D721Med (cell line): Measurements from ENCODE around the gene CYP17A1.
A peak's percentile ranks its signal among the peaks of the same experiment; 100 is the strongest.
"Not testable (repeated sequence)": the region's sequence is repeated elsewhere in the genome, so short reads cannot be mapped to it uniquely, and the experiment has no call there.

Experiments used
- DNase-seq: peaks from one replicate; pipeline ENCODE4 v3.0.0; 2011; ENCODE audit warnings: low spot score; ENCODE audit not compliant: insufficient read length
- FAIRE-seq: peaks from 2 replicates; lab custom pipeline; 2011; peaks lifted over from hg19 to GRCh38; lab: Jason Lieb, UNC
- TF ChIP-seq, protein P1 (sequence below): IDR thresholded peaks from 2 replicates; pipeline ENCODE4 v1.5.1; 2012; ENCODE audit warnings: mild to moderate bottlenecking, control low read depth; ENCODE audit not compliant: insufficient read depth; ENCODE audit errors: missing control alignments

CYP17A1 gene

DNA sequence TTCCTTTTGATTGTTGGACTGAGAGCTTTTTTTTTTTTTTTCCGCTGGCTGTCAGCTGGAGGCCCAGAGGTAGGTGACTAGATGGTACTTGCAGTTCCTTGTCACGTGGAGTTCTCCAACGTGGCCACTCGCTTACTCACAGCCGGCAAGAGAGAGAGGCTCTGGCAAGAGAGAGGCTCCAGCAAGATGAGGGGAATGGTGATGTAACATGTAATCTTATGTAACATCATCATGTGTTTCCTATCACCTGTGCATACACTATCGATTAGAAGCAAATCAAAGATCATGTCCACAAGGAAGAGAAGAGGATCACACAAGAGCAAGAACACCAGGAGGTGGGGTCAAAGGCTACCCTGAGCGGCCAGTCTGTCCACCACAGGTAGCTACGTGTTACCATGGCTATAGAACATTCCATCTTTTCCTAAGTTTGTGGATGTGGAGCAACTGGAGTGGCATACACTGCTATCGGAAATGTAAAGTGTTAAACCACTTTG is 12.9 kb upstream of the CYP17A1 start:
- DNase-seq (no peak), FAIRE-seq (no peak)
- TF ChIP-seq, protein P1, sequence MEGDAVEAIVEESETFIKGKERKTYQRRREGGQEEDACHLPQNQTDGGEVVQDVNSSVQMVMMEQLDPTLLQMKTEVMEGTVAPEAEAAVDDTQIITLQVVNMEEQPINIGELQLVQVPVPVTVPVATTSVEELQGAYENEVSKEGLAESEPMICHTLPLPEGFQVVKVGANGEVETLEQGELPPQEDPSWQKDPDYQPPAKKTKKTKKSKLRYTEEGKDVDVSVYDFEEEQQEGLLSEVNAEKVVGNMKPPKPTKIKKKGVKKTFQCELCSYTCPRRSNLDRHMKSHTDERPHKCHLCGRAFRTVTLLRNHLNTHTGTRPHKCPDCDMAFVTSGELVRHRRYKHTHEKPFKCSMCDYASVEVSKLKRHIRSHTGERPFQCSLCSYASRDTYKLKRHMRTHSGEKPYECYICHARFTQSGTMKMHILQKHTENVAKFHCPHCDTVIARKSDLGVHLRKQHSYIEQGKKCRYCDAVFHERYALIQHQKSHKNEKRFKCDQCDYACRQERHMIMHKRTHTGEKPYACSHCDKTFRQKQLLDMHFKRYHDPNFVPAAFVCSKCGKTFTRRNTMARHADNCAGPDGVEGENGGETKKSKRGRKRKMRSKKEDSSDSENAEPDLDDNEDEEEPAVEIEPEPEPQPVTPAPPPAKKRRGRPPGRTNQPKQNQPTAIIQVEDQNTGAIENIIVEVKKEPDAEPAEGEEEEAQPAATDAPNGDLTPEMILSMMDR, result no peak

DNA sequence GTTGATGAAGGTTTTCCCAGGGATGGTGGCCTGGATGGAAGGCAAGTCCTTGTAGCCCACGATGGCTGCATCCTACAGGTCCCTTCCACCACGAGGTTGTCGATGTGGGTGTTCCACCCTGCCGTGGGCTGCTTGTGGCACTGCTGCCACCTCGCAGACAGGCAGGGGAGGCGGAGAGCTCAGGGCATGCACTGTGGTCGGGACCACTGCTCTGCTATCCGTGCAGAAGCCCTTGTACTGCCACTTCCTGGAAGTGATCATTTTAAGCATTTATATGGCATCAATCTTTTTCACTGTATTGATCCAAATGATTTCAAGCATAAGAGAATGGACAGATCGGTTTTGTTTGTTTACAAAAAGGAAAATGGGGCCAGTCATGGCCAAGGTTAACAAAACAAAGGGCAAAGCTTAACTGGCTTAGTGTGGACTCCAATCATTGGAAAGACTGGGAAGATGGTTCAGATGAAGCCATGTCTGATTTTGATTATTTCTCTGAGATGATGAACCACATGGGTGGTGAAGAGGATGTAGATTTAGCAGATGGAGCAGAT is 8.2 kb upstream of the CYP17A1 start:
- no peak for FAIRE-seq
- DNase-seq, result no peak
- TF ChIP-seq, protein P1, result no peak

DNA sequence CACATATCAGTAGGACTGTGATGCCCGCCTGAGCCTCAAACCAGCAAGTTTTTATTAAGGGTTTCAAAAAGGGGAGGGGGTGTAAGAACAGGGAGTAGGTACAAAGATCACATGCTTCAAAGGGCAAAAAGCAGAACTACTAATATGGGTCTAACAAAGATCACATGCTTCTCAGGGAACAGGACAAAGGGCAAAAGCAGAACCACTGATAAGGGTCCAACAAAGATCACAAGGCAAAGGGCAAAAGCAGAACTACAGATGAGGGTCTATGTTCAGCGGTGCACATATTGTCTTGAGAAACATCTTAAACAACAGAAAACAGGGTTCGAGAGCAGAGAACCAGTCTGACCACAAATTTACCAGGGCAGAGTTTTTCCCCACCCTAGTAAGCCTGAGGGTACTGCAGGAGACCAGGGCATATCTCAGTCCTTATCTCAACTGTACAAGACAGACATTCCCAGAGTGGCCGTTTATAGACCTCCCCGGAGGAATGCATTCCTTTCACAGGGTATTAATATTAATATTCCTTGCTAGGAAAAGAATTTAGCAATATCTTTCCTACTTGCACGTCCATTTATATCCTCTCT is 7.1 kb upstream of the CYP17A1 start:
- not testable (repeated sequence) for FAIRE-seq, DNase-seq

DNA sequence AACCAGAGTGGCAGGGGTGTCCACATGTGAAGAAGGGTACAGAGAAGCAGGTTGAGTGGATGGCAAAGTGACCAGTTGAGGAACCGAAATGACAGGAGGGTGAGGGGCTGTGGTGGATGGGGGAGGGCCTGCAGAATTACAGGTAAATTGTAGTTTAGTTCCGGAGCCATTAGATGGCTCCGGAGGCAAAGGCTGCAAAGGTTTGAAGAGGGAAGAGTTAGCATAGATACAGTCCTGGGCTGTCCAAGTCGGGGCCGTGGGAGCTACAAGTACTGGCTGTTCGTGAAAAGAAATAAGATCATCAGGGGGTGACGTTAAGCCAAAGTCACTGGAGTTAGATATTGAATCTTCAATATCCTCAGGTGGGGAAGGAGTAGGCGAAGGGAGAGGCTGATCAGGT is 5.9 kb upstream of the CYP17A1 start:
- DNase-seq, FAIRE-seq: not testable (repeated sequence)

DNA sequence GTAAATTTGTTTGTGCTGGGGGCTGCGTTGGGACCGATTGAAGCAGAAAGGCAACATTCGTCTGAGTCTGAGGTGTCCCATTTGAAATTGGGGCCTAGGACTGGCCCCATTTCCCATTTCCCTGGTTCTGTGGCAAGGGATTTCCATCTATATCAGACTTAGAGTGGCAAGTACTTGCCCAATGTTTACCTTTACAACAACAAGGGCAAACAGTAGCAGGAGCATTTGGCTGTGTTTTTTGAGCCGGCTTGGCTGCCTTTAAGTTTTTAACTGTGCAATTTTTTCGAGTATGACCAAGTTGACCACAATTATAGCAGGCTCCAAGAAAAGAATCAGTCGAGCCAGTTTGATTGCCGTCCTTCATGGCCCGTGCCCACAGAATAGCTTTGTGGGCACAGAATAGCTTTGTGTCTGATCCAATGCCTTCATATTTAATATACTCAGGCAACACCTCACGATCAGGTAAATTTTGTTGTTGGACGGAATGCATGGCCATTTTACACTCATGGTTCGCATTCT is 4.7 kb upstream of the CYP17A1 start:
- TF ChIP-seq, protein P1, result no peak
- DNase-seq (no peak), FAIRE-seq (no peak)

DNA sequence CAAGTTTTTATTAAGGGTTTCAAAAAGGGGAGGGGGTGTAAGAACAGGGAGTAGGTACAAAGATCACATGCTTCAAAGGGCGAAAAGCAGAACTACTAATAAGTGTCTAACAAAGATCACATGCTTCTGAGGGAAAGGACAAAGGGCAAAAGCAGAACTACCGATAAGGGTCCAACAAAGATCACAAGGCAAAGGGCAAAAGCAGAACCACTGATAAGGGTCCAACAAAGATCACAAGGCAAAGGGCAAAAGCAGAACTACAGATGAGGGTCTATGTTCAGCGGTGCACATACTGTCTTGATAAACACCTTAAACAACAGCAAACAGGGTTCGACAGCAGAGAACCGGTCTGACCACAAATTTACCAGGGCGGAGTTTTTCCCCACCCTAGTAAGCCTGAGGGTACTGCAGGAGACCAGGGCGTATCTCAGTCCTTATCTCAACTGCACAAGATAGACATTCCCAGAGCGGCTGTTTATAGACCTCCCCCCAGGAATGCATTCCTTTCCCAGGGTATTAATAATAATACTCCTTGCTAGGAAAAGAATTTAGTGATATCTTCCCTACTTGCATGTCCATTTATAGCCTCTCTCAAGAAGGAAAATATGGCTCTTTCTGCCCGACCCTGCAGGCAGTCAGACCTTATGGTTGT is 1.2 kb upstream of the CYP17A1 start:
- not testable (repeated sequence) for DNase-seq, FAIRE-seq

DNA sequence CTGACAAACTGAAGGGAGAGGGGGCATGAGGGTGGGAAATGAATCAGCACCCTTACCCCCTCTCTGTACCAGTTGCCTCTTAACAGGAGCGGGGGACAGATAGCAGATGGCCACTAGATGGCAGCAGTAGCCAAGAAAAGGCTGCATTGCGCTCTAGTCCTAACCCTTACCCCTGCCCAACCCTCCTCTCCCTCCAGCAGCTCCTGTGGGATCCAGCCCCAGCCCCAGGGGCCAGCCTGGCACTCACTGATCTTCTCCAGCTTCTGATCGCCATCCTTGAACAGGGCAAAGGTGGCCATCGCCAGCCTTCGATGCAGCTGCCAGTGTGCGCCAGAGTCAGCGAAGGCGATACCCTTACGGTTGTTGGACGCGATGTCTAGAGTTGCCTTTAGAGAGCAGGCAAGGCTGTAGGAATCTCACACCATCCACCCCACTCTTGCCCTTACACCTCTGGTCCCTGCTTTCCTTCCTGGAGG is 2.2 kb downstream of the CYP17A1 start:
- peak; percentile 73 for DNase-seq
- FAIRE-seq, result no peak
- TF ChIP-seq, protein P1, result peak; percentile 92

DNA sequence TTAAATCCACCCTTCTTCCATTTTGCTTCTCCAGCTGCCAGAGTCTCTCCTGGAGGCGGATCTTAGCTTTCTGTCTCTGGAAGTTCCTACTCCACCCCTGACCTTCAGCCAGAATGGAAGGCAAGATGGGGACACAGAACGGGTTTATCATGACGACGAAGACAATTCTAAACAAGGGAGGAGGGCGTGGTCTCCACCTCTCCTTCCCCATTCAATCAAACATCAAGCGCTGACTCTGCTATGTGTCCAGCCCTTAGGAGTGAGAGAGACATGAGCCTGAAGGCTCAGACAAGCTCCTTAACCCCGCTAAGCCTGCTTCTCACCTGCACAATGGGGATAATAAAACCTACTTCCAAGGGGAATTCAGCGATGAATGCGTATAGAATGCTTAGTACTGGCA is 3.1 kb downstream of the CYP17A1 start:
- FAIRE-seq (no peak), DNase-seq (no peak)
- TF ChIP-seq, protein P1, result no peak
